GM15510 (cell line): ENCODE data around the gene LBHD1.

Experiments
- POLR2A ChIP-seq: IDR thresholded peaks from 3 replicates; pipeline ENCODE4 v1.6.1; 2011; ENCODE audit warnings: borderline replicate concordance; ENCODE audit not compliant: insufficient read length; ENCODE audit errors: extremely low read depth

LBHD1 gene

GRCh38 chr11:62648185-62648966 is 23.7 kb downstream of the LBHD1 start:
- TF ChIP-seq POLR2A = no peak

DNA sequence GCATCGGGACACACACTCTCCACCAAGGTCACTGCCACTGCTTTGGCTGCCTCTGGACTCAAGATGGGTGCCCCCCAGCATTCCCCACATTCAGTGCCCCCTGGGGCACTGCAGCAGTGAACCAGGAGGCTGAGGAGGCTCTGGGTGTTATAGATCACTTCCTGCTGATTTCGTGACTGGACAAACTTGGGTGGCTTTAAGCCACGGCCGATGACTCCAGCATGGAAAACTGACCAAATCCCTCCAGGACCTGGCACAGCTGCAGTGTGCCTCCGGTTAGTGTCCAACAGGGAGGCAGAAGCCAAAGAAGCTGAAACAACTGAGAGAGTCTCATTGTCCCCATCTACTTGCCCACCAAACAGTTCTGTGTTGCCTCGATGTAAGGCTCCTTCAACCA is 24.5 kb downstream of the LBHD1 start:
- no peak for TF ChIP-seq POLR2A

DNA sequence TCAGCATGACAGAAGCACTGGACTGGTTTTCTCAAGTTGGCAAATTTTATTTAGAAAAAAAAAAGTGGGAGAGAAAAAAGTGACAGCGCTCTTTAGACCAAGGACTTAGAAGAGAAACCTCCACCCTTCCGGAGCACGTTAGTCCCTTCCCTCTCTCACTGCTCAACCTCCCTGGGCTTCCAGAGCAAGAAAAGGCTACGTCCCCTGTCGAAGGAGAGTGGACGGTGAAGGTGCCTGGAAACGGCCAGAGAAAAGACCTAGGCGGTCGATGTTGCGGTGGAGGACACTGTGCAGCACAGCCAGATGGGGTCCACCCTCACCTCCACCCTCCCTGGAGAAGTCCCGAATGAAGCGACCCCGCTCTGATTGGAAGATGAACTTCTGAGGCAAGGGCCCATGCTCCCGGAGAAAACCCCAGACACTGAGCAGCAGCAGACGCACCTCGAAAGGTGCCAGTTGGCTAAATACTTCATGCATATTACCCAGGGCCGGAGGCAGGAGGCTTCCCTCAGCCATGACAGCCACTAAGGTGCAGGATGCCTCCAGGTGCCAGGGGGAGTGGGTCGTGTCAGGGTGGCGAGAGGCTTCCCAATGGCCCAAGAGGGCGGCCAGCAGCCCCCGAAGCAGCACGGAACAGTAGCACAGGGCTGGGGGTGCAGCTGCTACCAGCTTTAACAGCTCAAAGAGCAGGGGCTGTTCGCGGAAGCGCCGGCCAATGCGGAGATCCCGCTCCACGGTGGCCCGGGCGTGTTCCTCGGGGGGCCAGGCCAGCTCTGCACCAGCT is 25.1 kb downstream of the LBHD1 start:
- no peak for TF ChIP-seq POLR2A

GRCh38 chr11:62645946-62646824 is 25.9 kb downstream of the LBHD1 start, which contains the start of gene GANAB:
Gene GANAB, minus strand, starts transcription at chr11:62646613. Its CDS starts 14 bp downstream, at chr11:62646599.
- TF ChIP-seq POLR2A = peak; percentile 90

DNA sequence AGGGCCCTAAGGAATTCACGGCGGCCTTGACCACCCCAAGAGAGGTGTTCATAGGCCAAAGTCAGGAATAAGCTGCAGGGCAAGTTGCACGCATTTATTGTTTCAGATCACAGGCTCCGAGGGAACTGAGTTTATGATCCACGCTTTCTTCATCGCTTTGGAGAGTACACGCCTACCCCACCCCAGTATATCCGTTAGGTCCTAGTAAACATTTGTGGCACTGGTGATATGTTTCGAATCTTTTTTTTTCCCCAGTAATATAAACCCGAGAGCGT is 26.5 kb downstream of the LBHD1 start:
- TF ChIP-seq POLR2A = no peak

GRCh38 chr11:62644220-62644619 is 27.8 kb downstream of the LBHD1 start:
- TF ChIP-seq POLR2A = no peak

DNA sequence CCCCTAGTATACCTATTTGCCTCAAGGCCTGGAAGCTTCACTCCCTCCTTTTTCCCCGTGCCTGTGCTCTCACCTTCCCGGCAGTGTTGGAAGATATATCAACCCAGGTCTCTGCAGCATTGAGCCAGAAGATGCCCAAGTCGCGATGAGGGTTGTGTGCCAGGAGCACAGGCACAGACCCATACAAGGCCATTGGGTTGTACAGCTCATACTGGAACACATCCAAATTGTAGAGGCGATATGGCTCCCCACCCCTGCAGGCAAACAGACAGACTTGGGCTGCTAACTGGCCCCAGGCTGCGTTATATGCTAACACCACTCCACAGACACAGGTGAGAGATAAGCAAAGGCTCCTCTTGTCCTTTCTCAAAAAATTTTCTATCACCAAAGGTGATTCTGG is 39.6 kb downstream of the LBHD1 start:
- no peak for TF ChIP-seq POLR2A

GRCh38 chr11:62627713-62628112 is 44.4 kb downstream of the LBHD1 start:
- no peak for TF ChIP-seq POLR2A

GRCh38 chr11:62622476-62623089 is 49.5 kb downstream of the LBHD1 start:
- no peak for TF ChIP-seq POLR2A

DNA sequence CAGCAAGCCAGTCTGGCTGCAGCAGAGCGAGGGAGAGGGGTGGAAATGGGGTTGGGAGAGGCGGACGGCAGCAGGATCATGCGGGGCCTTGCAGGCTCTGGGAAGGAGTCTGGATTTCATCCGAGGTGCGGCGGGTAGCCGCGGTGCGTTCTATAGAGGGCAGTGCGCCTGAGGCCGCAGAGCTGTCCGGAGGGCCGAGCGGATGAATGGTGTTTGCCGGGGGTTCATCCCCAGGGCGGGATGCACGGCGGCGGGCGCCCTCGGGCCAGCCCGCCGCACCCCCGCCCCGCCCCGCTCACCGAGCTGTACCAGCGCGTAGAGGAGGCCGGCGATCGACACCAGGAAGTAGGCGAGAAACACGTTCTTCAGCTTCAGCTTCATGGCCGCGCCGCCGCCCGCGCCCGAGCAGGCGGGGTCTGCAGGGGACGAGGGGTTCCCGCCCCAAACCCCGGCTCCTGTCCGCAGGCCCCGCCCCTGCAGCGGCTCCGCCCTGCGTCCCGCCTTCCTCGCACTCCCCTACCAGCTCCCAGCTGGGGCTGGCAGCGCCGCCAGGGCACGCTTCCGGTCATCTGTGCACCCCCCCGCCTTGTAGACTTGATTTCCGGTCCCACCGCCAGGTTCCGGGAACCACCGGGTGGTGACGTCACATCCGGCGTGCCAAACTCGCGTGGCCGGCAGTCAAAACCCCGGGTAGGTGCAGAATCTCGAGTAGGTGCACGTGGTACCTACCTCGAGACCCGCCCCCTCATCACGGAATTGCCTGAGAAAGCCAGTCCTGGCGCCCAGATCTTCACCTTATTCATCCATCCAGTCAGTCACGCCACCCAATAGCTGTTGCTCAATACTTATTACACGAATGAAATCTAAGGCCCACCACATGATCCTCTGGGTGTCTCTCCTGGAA is 50.2 kb downstream of the LBHD1 start, which contains the start of gene B3GAT3:
Gene B3GAT3, minus strand, starts transcription at position 420 of the 904 bp plus-strand sequence. Its CDS starts 39 bp downstream, at position 381.
- peak; percentile 94 for TF ChIP-seq POLR2A

GRCh38 chr11:62621027-62621566 is 51.0 kb downstream of the LBHD1 start:
- TF ChIP-seq POLR2A = no peak

DNA sequence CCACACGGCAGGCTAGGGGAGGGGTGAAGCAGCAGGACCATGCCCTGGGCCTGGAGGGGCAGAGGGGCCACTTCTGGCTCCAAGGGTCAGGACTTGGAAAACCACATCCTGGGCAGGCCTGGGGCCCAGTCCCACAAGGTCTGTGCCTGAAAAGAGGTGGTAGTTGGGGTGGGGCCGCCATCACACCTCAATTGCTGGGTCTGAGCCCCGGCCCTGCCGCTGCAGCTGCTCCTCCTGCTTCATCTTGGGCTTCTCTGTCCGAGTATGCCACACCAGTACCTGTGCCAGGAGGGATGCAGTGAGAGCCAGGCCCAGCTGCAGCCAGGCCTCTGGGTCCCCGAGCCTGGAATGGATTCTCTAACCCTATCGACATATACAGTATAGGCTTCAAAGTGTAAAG is 56.5 kb downstream of the LBHD1 start:
- no peak for TF ChIP-seq POLR2A

DNA sequence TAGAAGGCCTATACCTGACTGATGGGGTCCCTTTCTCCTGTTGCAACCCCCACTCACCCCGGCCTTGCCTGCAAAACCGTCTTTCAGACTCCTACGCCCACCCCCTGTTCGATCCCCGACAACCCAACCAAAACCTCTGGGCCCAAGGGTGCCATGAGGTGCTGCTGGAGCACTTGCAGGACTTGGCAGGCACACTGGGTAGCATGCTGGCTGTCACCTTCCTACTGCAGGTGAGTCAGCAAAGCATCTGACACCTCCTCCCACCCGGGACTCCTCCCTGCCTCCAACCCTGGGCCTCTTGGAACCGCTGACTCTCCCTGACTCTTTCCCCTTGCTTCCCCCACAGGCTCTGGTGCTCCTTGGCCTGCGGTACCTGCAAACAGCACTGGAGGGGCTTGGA is 57.8 kb downstream of the LBHD1 start:
- no peak for TF ChIP-seq POLR2A
